Stimulated activated CD8-positive, alpha-beta memory T cell treated with anti-CD3 and anti-CD28 coated beads, Interleukin-7, amount 100 ng/mL, for 4 hours (primary cell): ENCODE data around the gene DEFB114.

Experiments
- DNase-seq, 2 donors: peaks; one replicate each; pipeline ENCODE4 v3.0.0-alpha.2; 2020; ENCODE audit warnings: low read depth in 2 of 2

Gene DEFB114

DNA sequence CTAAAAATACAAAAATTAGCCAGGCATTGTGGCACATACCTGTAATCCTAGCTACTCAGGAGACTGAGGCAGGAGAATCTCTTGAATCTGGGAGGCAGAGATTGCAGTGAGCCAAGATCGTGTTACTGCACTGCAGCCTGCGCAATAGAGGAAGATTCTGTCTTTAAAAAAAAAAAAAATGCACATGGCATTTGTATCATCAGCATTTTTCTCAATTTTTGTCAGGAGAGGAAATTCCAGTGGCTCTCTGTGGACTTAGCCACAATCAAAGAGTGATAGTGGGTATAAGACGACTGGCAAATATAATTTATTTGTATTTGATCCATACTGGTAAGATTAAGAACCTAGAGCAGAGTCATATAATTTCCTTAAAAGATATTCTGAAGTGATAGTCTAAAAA, 28.6 kb downstream of the DEFB114 start:
- no peak for DNase-seq

DNA sequence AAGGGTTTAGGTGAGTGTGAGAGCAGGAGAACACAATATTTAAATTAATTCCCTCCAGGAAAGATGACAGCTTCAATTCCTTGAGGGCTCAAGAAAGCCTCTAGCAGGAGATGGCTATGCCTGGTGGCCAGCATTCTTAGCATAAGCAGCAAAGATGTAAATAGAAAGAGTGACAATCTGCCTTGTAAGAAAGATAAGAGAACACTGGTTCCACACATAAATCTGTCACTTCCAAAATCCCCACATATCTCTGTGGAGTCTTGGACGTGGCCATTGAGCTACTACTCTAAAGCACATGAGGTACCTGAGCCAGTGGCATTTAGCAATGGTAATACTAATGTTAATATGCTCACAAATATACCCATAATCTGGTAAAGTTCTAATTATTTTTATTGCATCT, 29.2 kb downstream of the DEFB114 start:
- DNase-seq: no peak

DNA sequence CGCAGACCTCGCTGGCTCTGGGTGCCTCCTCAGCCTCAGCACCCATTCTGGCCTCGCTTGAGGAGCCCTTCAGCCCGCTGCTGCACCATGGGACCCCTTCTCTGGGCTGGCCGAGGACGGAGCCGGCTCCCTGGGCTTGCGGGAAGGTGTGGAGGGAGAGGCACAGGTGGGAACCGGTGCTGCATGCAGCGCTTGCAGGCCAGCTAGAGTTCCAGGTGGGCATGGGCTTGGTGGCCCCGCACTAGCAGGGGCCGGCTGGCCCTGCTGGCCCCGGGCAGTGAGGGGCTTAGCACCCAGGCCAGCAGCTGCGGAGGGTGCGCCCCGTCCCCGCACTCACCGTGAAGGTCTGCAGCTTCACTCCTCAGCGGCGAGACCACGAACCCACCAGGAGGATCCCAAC, 30.4 kb downstream of the DEFB114 start:
- DNase-seq: no peak

DNA sequence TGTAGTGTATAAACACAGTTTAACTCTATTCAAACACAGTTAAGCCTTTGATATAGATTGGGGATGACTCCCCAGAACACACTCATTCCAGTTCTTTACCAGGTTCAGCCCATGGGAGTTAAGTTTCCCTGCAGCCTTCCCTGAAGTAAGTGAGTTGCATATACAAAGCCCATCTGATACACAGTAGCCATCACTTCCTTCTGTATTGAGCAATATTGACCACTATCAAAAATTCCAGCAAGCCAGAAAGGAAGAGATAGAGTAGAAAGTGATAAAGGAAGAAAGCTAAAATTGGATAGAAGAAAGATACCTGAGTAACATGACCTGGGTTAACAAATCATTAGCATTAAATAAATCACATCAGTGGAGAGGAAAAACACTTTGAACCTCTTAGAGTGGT, 34.6 kb downstream of the DEFB114 start:
- DNase-seq: no peak

DNA sequence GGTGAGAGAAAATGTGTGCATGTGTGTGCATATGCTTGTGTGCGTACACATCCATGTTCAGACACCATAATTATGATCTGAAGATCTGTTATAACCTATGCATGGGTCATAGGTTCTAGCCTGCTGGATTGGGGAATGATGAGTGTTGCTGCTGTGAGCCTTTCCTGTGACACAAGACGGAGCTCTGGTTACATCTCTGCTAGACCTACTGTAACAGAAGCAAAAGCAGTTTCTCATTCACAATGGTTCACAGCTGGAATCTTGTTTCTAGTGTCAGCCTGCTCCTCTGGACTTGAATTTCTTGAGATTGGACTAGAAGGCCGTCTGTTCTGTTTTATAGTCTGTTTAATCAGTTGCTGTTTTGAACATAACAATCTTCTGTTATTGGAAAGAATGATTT, 40.1 kb downstream of the DEFB114 start:
- no peak for DNase-seq

DNA sequence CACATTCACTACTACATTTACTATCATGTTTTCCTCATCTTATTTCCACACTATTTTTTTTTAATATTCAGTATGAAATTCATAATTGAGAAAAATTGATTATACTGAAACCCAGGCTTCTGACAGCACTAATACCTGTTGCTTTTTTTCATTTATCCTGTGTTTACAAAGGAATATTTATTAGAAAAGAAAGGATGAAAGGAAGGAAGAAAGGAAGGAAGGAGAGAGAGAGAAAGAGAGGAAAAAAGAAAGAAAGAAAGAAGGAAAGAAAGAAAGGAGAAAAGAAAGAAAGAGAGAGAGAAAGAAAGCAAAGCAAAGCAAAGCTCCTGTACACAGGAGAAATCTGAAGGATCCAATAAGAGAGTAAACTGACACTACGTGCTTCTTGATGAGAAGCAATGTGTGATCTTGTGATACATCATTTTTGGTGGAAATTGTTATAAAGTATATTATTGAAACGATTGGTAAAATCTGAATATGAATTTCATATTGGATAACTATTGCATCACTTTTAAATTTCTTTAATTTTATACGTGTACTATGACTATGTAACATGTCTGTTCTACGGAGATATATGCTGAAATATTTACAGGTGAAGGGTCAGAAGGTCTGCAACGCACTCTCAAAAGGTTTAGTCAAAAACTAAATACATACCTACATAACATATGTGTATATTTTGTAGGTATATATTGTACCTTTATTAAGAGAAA, 43.9 kb downstream of the DEFB114 start:
- DNase-seq: no peak

DNA sequence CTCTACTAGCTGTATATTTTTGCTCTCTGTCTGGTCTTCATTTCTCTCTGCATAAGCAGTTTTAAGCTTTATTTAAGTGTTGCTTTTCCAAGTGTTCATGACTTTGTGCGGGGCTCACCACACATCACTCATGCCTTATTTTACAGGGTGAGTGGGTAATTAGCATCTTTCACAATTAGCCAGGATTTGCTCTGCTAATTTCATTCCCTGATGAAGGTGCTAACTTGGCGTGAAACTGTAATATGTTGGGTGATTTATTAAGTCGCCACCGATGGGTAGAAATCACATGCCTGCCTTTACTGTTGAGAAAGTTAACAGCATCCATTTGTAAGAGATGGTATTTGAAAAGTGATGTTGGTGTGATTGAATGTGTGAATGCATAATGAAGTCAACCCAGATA, 44.7 kb downstream of the DEFB114 start:
- no peak for DNase-seq

DNA sequence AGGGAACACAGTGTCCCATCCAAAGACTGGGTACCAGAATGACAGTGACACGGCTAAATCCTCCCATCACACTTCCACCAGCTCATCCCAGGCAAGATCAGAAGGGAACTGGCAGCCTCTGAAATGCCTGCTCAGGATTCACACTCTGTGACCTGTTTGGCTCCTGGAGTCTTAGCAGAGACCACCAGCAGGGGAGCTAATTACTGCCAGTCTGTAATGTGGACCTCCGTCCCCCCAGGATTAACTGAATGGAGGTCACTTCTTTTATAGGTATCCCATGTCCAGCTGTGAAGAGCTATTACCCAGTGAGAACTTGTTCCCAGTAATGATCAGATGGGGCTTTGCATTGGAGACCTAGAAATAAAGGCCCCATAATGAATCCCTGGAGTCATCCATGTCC, 45.2 kb downstream of the DEFB114 start:
- DNase-seq: no peak

DNA sequence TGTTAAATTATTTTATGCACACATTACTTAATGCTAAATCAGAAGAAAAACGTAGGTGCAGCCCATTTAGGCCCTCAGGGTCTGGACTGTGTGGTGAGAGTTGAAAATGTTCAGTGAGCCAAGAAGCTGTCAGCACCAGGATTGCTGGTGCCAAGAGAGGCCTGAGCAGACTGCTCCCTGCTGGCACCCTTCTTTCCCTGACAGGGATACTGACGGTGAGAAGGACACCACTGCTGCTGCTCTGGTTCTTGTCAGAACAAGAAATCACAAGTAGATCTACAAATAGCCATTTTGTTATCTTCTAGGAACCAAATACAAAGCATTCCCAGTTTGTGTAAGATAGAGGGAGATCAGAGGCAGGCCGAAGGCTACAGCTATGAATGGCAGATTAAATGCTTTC, 48.9 kb downstream of the DEFB114 start:
- DNase-seq: no peak

DNA sequence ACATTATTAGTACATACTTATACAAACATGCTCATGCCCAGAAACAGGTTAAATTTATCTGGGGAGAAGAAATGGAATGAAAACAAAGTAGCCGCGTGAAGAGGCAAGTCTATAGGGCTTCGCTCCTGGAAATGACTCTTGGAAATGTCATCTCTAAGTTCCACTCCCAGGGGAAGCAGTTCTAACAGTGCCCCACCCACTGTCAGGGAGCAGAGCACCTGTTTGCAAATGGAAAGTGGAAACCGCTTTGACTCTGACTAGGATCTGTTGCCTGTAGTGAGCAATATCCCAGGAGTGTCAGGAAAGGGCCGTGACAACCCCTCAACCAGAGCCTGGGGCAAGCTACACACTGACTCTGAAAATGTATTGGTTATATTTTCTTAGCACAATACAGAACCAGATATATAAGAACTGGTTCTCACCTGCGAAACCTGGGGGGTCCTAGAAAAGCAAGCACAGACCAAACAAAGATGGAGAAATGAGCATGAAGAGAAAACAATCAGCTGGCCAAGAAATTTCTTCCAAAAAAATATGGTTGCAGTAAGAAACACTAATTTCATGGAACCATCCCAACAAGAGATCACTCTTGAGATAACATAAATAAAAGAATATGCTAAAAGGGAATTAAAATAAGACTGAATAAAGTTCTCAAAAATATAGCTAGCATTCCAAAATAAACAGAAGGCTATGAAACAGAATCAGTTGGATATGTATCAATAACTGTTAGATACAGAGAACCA, 50.2 kb downstream of the DEFB114 start:
- DNase-seq: no peak

DNA sequence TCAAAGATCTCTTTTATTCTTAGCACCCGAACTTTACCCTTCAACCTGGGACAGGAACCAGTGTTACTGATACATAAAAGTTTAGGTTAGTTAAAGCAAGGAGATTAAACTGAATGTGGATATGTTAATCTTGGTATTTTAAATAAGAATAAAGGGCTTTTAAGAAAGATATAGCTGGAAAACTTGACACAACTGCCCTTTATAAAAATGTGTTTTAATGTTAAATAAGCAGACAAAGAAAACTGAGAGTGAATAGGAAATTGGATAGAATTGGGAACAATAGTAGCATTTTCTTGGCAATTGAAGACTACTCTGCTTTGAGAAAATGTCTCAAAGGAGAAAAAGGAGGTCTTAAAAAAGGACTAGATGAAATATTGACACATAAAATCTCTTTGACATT, 51.8 kb downstream of the DEFB114 start:
- no peak for DNase-seq

DNA sequence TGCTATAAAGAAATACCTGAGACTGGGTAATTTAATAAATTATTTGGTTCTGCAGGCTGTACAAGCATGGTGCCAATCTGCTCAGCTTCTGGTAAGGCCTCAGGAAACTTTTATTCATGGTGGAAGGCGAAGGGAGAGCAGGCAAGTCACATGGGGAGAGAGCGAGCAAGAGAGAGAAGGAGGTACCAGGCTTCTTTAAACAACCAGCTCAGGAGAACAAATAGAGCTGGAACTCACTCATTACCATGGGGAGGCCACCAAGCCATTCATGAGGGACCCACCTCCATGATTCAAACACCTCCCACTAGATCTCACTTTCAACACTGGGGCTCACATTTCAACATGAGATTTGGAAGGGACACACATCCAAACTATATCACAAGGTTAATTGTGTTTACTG, 52.7 kb downstream of the DEFB114 start:
- DNase-seq: no peak
